ENCODE measurements around the gene NEO1. TPM values are rescaled to one million over a fixed set of nuclear protein-coding genes. Genes with fewer than 3 reads are reported as not detected.

Gene NEO1
- total RNA-seq, 2 experiments from 2014 or later: 8.3 to 9.3 TPM

DNA sequence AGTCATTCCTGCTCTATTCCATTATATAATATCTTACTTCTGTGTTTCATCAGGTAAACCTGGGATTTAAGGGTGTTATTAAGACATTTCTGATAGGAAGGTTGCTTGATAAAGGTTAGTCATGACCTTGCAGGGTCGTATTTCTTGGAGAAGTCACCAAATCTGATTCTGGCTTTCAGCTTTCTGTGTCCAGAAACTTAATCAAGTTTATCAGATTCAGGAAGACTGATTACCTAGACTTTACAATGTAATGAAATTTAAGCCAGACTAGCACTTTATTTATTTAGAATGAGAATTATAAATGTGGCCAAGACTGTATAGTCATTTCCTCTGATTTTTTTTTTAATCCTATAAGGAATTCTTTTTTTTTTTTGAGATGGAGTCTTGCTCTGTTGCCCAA lies 81.9 kb downstream of the NEO1 start:
- intact Hi-C loops (cut with micrococcal nuclease): no loop called here
- DNase-seq: no peak
- ChIA-PET CTCF (interaction anchor here (1.3 kb wide), 1 partner anchor 9 kb away, joined by 3 read pairs; no protein-coding TSS in a partner anchor), POLR2A (no interaction called here)
- no peak overlapping the region for H3K27ac Mint-ChIP-seq
- no peak overlapping the region for H3K4me3 Mint-ChIP-seq
- peaks cover 3% of the 10 kb centered on the region for H3K4me1 Mint-ChIP-seq (ENCODE audit: low read depth)
- H3K27me3 Mint-ChIP-seq: no peaks in the 10 kb centered on the region
- H3K36me3 Mint-ChIP-seq: no peaks in the 10 kb centered on the region
- H3K9me3 Mint-ChIP-seq: no peaks in the 10 kb centered on the region

DNA sequence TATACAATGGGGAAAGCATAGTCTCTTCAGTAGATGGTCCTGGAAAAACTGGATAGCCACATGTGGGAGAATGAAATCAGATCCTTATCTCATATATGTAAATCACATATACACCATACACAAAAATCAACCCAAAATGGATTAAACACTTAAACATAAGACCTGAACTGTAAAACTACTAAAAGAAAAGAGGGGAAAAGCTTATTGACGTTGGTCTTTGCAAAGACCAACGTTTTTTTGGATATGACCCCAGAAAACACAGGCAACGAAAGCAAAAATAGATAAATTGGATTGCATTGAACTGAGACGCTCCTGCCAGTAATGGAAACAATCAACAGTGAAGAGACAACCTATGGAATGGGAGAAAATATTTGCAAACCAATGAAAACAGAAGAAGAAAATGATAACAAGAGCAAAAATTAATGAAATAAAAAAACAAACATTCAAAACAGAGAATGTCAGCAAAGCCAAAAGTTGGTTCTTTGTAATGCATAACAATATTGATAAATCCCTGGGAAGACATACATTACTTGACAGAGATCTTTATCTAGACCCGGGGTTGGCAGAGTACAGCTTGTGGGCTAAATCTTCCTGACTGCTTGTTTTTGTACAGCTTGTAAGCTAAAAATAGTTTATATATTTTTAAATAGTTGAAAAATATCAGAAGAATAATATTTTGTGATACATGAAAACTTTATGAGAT lies 86.9 kb downstream of the NEO1 start:
- peaks cover 38% of the 10 kb centered on the region for H3K4me1 Mint-ChIP-seq (ENCODE audit: low read depth)
- H3K27ac Mint-ChIP-seq: no peak overlapping the region
- no peaks in the 10 kb centered on the region for H3K9me3 Mint-ChIP-seq
- CTCF ChIA-PET: interaction anchor here (1.5 kb wide), 1 partner anchor 13 kb away, joined by 4 read pairs; no protein-coding TSS in a partner anchor
- H3K4me3 Mint-ChIP-seq: no peak overlapping the region
- no peaks in the 10 kb centered on the region for H3K27me3 Mint-ChIP-seq
- H3K36me3 Mint-ChIP-seq: peaks cover 3% of the 10 kb centered on the region
- intact Hi-C loops (cut with micrococcal nuclease): no loop called here
- POLR2A ChIA-PET: no interaction called here
- no peak for DNase-seq

DNA sequence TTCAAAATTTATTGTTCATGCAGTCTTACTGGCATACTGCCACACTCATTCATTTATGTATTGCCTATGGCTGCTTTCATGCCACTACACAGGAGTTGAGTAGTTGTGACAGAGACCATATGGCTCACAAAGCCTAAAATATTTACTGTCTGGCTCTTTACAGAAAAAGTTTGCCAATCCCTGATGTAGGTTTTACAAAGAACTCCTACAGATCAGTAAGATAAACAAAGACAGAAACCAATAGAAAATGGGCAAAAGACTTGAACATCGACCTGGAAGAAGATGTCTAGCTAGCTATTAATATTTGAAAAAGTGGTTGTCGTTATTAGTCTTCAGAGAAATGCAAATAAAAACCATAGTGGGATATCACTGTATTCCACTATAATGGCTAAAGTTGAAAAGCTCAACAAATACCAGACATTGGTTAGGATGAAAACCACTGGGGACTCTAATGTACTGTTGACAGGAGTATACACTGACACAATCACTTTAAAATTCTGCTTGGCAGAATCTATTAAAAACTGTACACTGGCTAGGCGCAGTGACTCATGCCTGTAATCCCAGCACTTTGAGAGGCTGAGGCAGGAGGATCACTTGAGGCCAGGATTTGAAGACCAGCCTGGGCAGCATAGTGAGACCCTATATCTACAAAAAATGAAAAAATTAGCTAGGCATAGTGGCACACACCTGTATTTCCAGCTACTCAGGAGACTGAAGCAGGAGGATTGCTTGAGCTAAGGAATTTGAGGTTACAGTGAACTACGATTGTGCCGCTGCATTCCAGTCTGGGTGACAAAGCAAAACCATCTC lies 87.7 kb downstream of the NEO1 start:
- H3K9me3 Mint-ChIP-seq: no peaks in the 10 kb centered on the region
- no peak for DNase-seq
- H3K4me3 Mint-ChIP-seq: no peak overlapping the region
- intact Hi-C loops (cut with micrococcal nuclease): loop anchor here (2.0 to 5.0 kb wide), 3 partner anchors 87 to 418 kb away; no protein-coding TSS in a partner anchor
- ChIA-PET POLR2A (no interaction called here), CTCF (interaction anchor here (1.5 kb wide), 1 partner anchor 13 kb away, joined by 4 read pairs; no protein-coding TSS in a partner anchor)
- peaks cover 45% of the 10 kb centered on the region for H3K4me1 Mint-ChIP-seq (ENCODE audit: low read depth)
- peaks cover 7% of the 10 kb centered on the region for H3K36me3 Mint-ChIP-seq
- no peaks in the 10 kb centered on the region for H3K27me3 Mint-ChIP-seq
- H3K27ac Mint-ChIP-seq: no peak overlapping the region

DNA sequence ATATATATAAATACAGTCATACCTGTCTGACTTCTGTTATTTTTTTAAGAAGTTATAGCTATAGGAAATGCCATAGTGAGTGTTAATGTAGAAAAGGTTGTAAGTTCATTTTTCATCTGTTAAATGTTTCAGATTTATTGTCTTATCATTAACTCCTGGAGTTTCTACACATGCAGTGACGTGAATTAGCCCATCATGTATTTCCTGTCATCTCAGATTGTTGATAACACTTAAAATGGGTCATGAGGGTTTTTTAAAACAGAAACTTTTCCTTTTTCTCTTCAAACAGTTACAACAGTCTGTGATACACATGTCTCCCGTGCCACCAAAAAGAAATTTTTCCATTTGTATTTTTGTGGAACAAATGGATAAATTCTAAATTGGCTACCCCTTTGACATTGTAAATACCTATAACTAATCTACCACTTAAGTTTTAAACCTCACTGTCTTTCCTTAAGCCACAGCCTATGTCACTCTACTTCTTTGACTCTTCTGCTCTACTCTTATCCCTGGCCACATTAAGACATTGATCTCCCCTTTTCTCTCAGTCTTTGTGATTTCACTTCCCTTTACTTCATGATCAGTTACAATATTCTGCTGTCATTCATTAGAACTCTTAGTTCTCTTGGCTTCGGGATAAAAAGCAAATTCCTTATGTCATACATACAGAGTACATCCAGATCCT lies 89.1 kb downstream of the NEO1 start:
- intact Hi-C loops (cut with micrococcal nuclease): loop anchor here (2.0 to 5.0 kb wide), 3 partner anchors 86 to 419 kb away; no protein-coding TSS in a partner anchor
- Mint-ChIP-seq H3K4me1 (ENCODE audit: low read depth) (peaks cover 45% of the 10 kb centered on the region), H3K27me3 (no peaks in the 10 kb centered on the region), H3K9me3 (no peaks in the 10 kb centered on the region), H3K27ac (peak overlapping the region; percentile 91), H3K36me3 (peaks cover 7% of the 10 kb centered on the region), H3K4me3 (no peak overlapping the region)
- POLR2A ChIA-PET: no interaction called here
- CTCF ChIA-PET: interaction anchor here (0.8 kb wide), 1 partner anchor 419 kb away, joined by 3 read pairs; no protein-coding TSS in a partner anchor
- DNase-seq: no peak

DNA sequence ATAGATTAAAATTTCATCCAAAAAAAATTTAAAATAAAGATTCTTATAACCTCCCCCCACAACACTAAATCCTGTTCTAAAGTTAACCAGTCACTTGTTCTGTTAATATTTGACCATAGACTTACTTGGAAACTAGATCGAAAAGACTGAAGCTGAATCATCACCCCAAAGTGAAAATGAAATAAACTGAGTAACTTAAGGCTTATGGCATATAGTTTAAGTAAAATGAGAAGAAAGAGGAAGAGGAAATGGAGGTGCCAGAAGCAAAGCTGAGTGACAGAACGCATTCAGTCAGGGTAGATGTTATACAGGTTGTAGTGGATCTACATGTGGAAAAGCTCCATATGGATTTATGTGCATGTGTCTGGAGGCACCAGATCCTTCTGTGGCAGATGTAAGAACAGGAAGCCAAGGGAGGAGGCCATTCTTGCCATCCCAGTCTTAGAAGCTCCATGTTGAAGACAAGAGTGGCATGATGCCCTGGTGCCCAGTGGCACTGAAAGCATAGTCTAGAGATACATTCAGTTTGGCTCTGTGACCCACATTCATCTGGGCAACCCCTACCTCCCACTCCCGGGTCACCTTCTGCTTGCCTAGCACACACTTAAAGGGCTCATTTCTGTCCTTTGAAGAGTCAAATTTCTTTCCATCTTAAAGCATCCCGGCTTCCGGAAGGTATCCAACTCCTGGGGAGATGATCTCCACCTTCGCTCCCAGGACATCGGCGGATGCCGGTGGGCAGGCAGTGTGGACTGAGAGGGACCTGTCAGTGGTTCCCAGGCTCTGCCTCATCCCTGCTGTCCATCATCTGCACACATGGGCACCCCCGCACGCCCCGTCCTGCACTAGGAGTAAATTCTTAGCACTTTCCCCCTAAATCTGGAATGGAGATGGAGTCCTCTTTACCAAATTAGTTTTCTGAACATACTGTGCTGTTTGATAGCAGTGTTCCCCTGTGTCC lies 90.8 kb downstream of the NEO1 start:
- DNase-seq: no peak
- Mint-ChIP-seq H3K4me1 (ENCODE audit: low read depth) (peaks cover 45% of the 10 kb centered on the region), H3K4me3 (no peak overlapping the region), H3K27ac (peak overlapping the region; percentile 91), H3K9me3 (no peaks in the 10 kb centered on the region), H3K36me3 (peaks cover 7% of the 10 kb centered on the region), H3K27me3 (no peaks in the 10 kb centered on the region)
- intact Hi-C loops (cut with micrococcal nuclease): loop anchor here (5.0 kb wide), 2 partner anchors 84 to 421 kb away; no protein-coding TSS in a partner anchor
- CTCF ChIA-PET: interaction anchor here (0.9 kb wide), 1 partner anchor 17 kb away, joined by 3 read pairs; no protein-coding TSS in a partner anchor
- POLR2A ChIA-PET: interaction anchor here (0.5 kb wide), 1 partner anchor 361 kb away, joined by 3 read pairs; no protein-coding TSS in a partner anchor

DNA sequence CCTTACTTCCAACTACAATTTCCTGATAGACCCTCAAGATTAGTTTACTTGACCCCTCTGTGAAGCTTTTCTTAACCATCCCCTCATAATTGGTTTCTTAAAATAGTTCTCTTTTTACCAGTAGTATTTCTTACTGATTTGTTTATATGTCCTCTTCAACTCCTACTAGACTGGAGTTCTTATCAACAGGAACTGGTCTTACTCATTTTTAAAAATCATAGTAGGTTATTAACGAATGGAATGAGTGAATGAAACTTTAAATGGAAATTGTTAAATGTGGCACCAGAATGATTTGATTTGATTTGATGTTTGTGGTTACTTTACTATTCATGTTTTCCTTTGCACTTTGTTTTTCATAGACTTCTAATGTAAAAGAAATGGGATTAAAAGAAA lies 91.5 kb downstream of the NEO1 start:
- H3K4me1 Mint-ChIP-seq (ENCODE audit: low read depth): peaks cover 45% of the 10 kb centered on the region
- no peak overlapping the region for H3K4me3 Mint-ChIP-seq
- H3K36me3 Mint-ChIP-seq: peaks cover 11% of the 10 kb centered on the region
- ChIA-PET CTCF (no interaction called here), POLR2A (no interaction called here)
- H3K27ac Mint-ChIP-seq: peak overlapping the region; percentile 91
- intact Hi-C loops (cut with micrococcal nuclease): loop anchor here (5.0 kb wide), 2 partner anchors 84 to 421 kb away; no protein-coding TSS in a partner anchor
- no peak for DNase-seq
- H3K9me3 Mint-ChIP-seq: no peaks in the 10 kb centered on the region
- no peaks in the 10 kb centered on the region for H3K27me3 Mint-ChIP-seq

DNA sequence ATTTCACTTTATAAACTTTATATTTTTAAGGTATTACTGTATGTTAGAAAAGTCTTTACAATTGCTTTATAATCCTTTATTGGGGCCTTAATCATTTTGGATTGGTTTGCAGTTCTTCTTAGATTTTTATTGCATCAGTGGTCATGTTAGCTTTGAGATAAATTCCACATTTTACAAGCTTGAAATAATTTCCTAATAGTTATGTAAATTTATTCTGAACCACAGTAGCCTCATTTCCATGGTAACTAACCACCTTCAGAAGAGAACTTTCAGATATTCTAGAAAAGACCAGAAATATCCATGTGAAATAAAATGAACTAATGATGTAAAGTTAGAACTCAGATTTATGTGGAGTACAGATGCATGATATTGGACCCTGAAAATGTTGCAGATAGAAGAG lies 94.2 kb downstream of the NEO1 start:
- H3K27ac Mint-ChIP-seq: no peak overlapping the region
- H3K4me1 Mint-ChIP-seq (ENCODE audit: low read depth): peaks cover 33% of the 10 kb centered on the region
- intact Hi-C loops (cut with micrococcal nuclease): no loop called here
- H3K36me3 Mint-ChIP-seq: peaks cover 19% of the 10 kb centered on the region
- H3K27me3 Mint-ChIP-seq: no peaks in the 10 kb centered on the region
- no peak overlapping the region for H3K4me3 Mint-ChIP-seq
- ChIA-PET POLR2A (no interaction called here), CTCF (interaction anchor here (1.4 to 1.7 kb wide), 3 partner anchors 23 to 119 kb away, joined by 3 to 5 read pairs (median 3); no protein-coding TSS in a partner anchor)
- H3K9me3 Mint-ChIP-seq: peaks cover 8% of the 10 kb centered on the region
- DNase-seq: no peak

DNA sequence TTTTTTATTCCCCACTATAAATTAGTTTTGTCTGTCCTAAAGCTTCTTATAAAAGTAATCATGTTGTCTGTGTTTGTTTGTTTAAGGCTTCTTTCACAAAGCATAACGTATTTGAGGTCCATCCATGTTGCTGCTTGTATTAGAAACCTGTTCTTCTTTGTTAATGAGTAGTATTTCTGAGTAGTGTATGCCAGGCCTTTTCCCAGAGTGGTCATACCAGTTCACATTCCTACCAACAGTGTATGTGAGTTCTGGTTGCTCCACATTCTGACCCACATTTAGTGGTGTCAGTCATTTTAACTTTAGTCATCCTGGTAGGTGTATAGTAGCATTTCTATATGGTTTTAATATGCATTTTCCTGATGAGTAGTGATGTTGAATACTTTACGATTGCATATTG lies 98.6 kb downstream of the NEO1 start:
- CTCF ChIA-PET: interaction anchor here (1.0 kb wide), 1 partner anchor 19 kb away, joined by 3 read pairs; no protein-coding TSS in a partner anchor

DNA sequence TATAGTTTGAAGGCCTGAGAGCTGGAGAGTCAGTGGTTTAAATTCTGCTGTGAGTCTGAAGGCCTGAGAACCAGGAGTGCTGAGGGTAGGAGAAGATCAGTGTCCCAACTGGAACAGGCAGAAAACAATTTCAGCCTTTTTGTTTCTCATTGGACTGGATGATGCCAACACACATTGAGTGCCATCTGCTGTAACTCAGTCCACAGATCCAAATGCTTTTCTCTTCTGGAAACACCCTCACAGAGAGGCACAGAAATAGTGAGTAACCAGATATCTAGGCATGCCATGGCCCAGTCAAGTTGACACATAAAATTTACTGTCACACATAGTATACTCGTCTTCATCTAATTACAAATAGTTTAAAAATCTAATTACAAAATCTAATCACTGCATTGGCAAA lies 100.8 kb downstream of the NEO1 start:
- Mint-ChIP-seq H3K9me3 (peaks cover 43% of the 10 kb centered on the region), H3K4me1 (ENCODE audit: low read depth) (peaks cover 6% of the 10 kb centered on the region), H3K27ac (no peak overlapping the region), H3K36me3 (peaks cover 37% of the 10 kb centered on the region), H3K4me3 (no peak overlapping the region), H3K27me3 (no peaks in the 10 kb centered on the region)
- intact Hi-C loops (cut with micrococcal nuclease): no loop called here
- ChIA-PET POLR2A (no interaction called here), CTCF (interaction anchor here (0.6 kb wide), 1 partner anchor 650 kb away, joined by 3 read pairs; no protein-coding TSS in a partner anchor)
- no peak for DNase-seq

More for the DNA sequence above, 98.6 kb downstream of the NEO1 start:
- Mint-ChIP-seq H3K36me3 (peaks cover 30% of the 10 kb centered on the region), H3K4me1 (ENCODE audit: low read depth) (peaks cover 6% of the 10 kb centered on the region), H3K4me3 (no peak overlapping the region), H3K9me3 (peaks cover 36% of the 10 kb centered on the region), H3K27ac (no peak overlapping the region), H3K27me3 (no peaks in the 10 kb centered on the region)
- DNase-seq: no peak
- POLR2A ChIA-PET: no interaction called here
- intact Hi-C loops (cut with micrococcal nuclease): no loop called here

DNA sequence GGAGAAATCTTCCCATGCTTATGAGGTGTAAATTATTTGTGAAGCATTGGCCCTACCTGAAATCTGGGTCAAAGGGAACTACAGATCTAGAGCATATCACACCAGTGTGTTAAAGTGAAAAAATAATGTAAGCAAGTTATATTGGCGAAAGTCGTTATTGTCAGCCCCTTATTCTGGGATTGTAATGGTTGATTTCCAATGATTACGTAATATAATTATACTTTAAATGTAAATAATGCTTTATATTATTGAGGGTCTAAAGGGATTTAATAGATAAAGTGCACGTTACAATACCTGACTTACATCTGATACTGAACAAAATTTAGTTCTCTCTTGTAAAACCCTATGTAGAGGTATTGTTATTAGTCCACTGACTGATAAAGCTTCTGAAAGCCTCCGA lies 101.2 kb downstream of the NEO1 start:
- intact Hi-C loops (cut with micrococcal nuclease): no loop called here
- H3K4me3 Mint-ChIP-seq: no peak overlapping the region

More for the DNA sequence above, 101.2 kb downstream of the NEO1 start:
- DNase-seq: no peak
- ChIA-PET CTCF (no interaction called here), POLR2A (no interaction called here)
- Mint-ChIP-seq H3K36me3 (peaks cover 36% of the 10 kb centered on the region), H3K27me3 (no peaks in the 10 kb centered on the region), H3K27ac (no peak overlapping the region), H3K4me1 (ENCODE audit: low read depth) (peaks cover 6% of the 10 kb centered on the region), H3K9me3 (peaks cover 43% of the 10 kb centered on the region)
